A549 (cell line): ENCODE results near the gene LZTFL1. TPM values are rescaled to one million over a fixed set of nuclear protein-coding genes. Genes with fewer than 3 reads are reported as not detected.

Source experiments
- ATAC-seq, 2 experiments: fragments of 200-7000 bp in 1 of 2; fragments of >200 bp in 1 of 2; cut with Nextera tagmentation in 1 of 2; cut with Tn5 transposase in 1 of 2; 3 replicates each; pipeline versions ENCODE4 v1.8.0 to v1.9.1; 2018 to 2020; ENCODE audit warnings: mild to moderate bottlenecking in 1 of 2, moderate library complexity in 1 of 2
- CTCF ChIA-PET: fragments of 300-600 bp; sonication (Branson Sonifier 250); formaldehyde crosslinking; extraction: SDS; loops from one replicate; lab custom pipeline; 2021; ENCODE audit warnings: antibody characterized with exemption, inconsistent platforms; lab: Yijun Ruan, JAX
- POLR2A ChIA-PET: fragments of 350-600 bp; formaldehyde crosslinking; extraction: SDS; loops from one replicate; lab custom pipeline; 2021; ENCODE audit warnings: antibody characterized with exemption, inconsistent platforms; lab: Yijun Ruan, JAX
- DNase-seq, 2 experiments: peaks; one replicate each; pipeline versions ENCODE4 v3.0.0 to v3.0.0-alpha.2; 2011 to 2016; ENCODE audit warnings: low read depth in 1 of 2, low spot score in 1 of 2
- FAIRE-seq: peaks from 2 replicates; lab custom pipeline; 2011; peaks lifted over from hg19 to GRCh38; lab: Jason Lieb, UNC
- H3K27ac ChIP-seq, 2 experiments: fragments of >200 bp; sonication (Bioruptor Twin); formaldehyde crosslinking; 3 replicates each; pipeline ENCODE4 v1.5.1; 2016 to 2017
- H3K4me1 ChIP-seq: fragments of >200 bp; sonication (Bioruptor Twin); formaldehyde crosslinking; 3 replicates; pipeline ENCODE4 v1.6.1; 2016
- H3K4me2 ChIP-seq: fragments of >200 bp; sonication (Bioruptor Twin); formaldehyde crosslinking; 3 replicates; pipeline ENCODE4 v1.6.1; 2016
- H3K4me3 ChIP-seq: fragments of >200 bp; sonication (Bioruptor Twin); formaldehyde crosslinking; 3 replicates; pipeline ENCODE4 v1.5.1; 2016
- H3K9me3 ChIP-seq: fragments of >200 bp; sonication (Bioruptor Twin); formaldehyde crosslinking; 3 replicates; pipeline ENCODE4 v1.6.1; 2016
- CEBPB ChIP-seq, 2 experiments: fragments of >200 bp in 1 of 2; sonication (Bioruptor Twin) in 1 of 2; formaldehyde crosslinking in 1 of 2; IDR thresholded peaks; 2 replicates each; pipeline ENCODE4 v1.6.1; 2012 to 2016
- CHD2 ChIP-seq: fragments of 150-350 bp; IDR thresholded peaks from 2 replicates; pipeline ENCODE4 v1.6.1; 2014; ENCODE audit warnings: low read length; ENCODE audit not compliant: partially characterized antibody
- CHD4 ChIP-seq: fragments of 200-600 bp; sonication (generic); IDR thresholded peaks from 2 replicates; pipeline ENCODE4 v1.6.1; 2016; ENCODE audit warnings: antibody characterized with exemption, mild to moderate bottlenecking, borderline replicate concordance
- EP300 ChIP-seq, 2 experiments: fragments of >200 bp; sonication (Bioruptor Twin); formaldehyde crosslinking; IDR thresholded peaks; 2 replicates in 1 of 2; 3 replicates in 1 of 2; pipeline ENCODE4 v1.6.1; 2016 to 2017
- FOSB ChIP-seq: fragments of 250-450 bp; sonication (Bioruptor Pico); IDR thresholded peaks from 2 replicates; pipeline ENCODE4 v1.5.0; 2020; ENCODE audit warnings: mild to moderate bottlenecking, moderate library complexity
- HEYL ChIP-seq: fragments of 250-450 bp; sonication (Bioruptor Pico); IDR thresholded peaks from 2 replicates; pipeline ENCODE4 v1.8.0; 2021; ENCODE audit warnings: mild to moderate bottlenecking, moderate library complexity
- JUN ChIP-seq, 2 experiments: fragments of >200 bp; sonication (Bioruptor Twin); formaldehyde crosslinking; IDR thresholded peaks; 2 replicates in 1 of 2; 3 replicates in 1 of 2; pipeline ENCODE4 v1.6.1; 2016 to 2017
- JUNB ChIP-seq: fragments of >200 bp; sonication (Bioruptor Twin); formaldehyde crosslinking; IDR thresholded peaks from 2 replicates; pipeline ENCODE4 v1.6.1; 2016
- KDM5A ChIP-seq: fragments of 200-600 bp; sonication (generic); IDR thresholded peaks from 2 replicates; pipeline ENCODE4 v1.6.1; 2016; ENCODE audit warnings: antibody characterized with exemption, mild to moderate bottlenecking
- MAFK ChIP-seq: fragments of 450-650 bp; IDR thresholded peaks from 2 replicates; pipeline ENCODE4 v1.6.1; 2014; ENCODE audit not compliant: partially characterized antibody
- MAZ ChIP-seq: fragments of 150-350 bp; IDR thresholded peaks from 2 replicates; pipeline ENCODE4 v1.6.1; 2014; ENCODE audit warnings: antibody characterized with exemption, low read depth, low read length, borderline replicate concordance
- MYC ChIP-seq: IDR thresholded peaks from 2 replicates; pipeline ENCODE4 v1.6.1; 2012; ENCODE audit warnings: mild to moderate bottlenecking, inconsistent platforms, low read length, improper control_type of control experiment, borderline replicate concordance
- PHF8 ChIP-seq: fragments of 200-600 bp; sonication (generic); IDR thresholded peaks from 2 replicates; pipeline ENCODE4 v1.6.1; 2016; ENCODE audit warnings: low read depth, mild to moderate bottlenecking, antibody characterized with exemption, moderate library complexity, borderline replicate concordance
- POLR2A ChIP-seq: IDR thresholded peaks from 2 replicates; pipeline ENCODE4 v1.6.1; 2012; ENCODE audit warnings: mild to moderate bottlenecking, low read length
- POLR2AphosphoS2 ChIP-seq: conservative IDR thresholded peaks from 2 replicates; pipeline ENCODE4 v1.6.1; 2012; ENCODE audit warnings: low read length, improper control_type of control experiment, inconsistent platforms
- RAD21 ChIP-seq, 2 experiments: fragments of >200 bp in 1 of 2; sonication (Bioruptor Twin) in 1 of 2; formaldehyde crosslinking in 1 of 2; IDR thresholded peaks in 1 of 2; conservative IDR thresholded peaks in 1 of 2; 2 replicates in 1 of 2; 3 replicates in 1 of 2; pipeline ENCODE4 v1.6.1; 2012 to 2018; ENCODE audit warnings: inconsistent platforms in 1 of 2
- RCOR1 ChIP-seq: fragments of 150-350 bp; IDR thresholded peaks from 2 replicates; pipeline ENCODE4 v1.6.1; 2014; ENCODE audit warnings: antibody characterized with exemption, low read length, low read depth
- RFX5 ChIP-seq: fragments of 450-650 bp; IDR thresholded peaks from 2 replicates; pipeline ENCODE4 v1.7.1; 2014; ENCODE audit warnings: antibody characterized with exemption, mild to moderate bottlenecking, moderate library complexity
- RNF2 ChIP-seq: fragments of 200-600 bp; sonication (generic); IDR thresholded peaks from 2 replicates; pipeline ENCODE4 v1.6.1; 2016; ENCODE audit warnings: low read depth, mild to moderate bottlenecking, antibody characterized with exemption, moderate library complexity, borderline replicate concordance
- SMC3 ChIP-seq: fragments of >200 bp; sonication (Bioruptor Twin); formaldehyde crosslinking; IDR thresholded peaks from 3 replicates; pipeline ENCODE4 v1.6.1; 2018; ENCODE audit warnings: inconsistent platforms
- TFCP2L1 ChIP-seq: fragments of 250-450 bp; sonication (Bioruptor Pico); IDR thresholded peaks from 2 replicates; pipeline ENCODE4 v1.5.0; 2021; ENCODE audit warnings: mild to moderate bottlenecking
- ZC3H11A ChIP-seq: fragments of 450-650 bp; IDR thresholded peaks from 2 replicates; pipeline ENCODE4 v1.6.1; 2014; ENCODE audit warnings: antibody characterized with exemption, mild to moderate bottlenecking
- ZFP36 ChIP-seq: fragments of 450-650 bp; IDR thresholded peaks from 2 replicates; pipeline ENCODE4 v1.6.1; 2014; ENCODE audit warnings: borderline replicate concordance; ENCODE audit not compliant: partially characterized antibody
- WGBS: methylation state at CpG from one replicate; pipeline ENCODE4 v1.1.6; 2017; ENCODE audit errors: missing lambda C conversion rate; 5-methylcytosine and 5-hydroxymethylcytosine counted together
- polyA plus RNA-seq, 4 experiments: library from polyadenylated mRNA; depleted of rRNA in 3 of 4; stranded (reverse); fragments of >200 nt; fragmentation: RNase III in 1 of 4; extraction: RNeasy Plus Mini Kit Qiagen cat#74134 plus additional on column Dnase treatment in 1 of 4; gene quantifications; 2 replicates in 3 of 4; 3 replicates in 1 of 4; pipeline ENCODE4 v1.2.3, GENCODE V29; 2011 to 2017
- TF ChIP-seq, protein P1 (sequence below): IDR thresholded peaks from 2 replicates; pipeline ENCODE4 v1.6.1; 2012
- TF ChIP-seq, protein P2 (sequence below): fragments of >200 bp; sonication (Bioruptor Twin); formaldehyde crosslinking; IDR thresholded peaks from 3 replicates; pipeline ENCODE4 v1.5.1; 2016
- TF ChIP-seq, protein P3 (sequence below): IDR thresholded peaks from 2 replicates; pipeline ENCODE4 v1.6.1; 2012; ENCODE audit warnings: low read depth, borderline replicate concordance
- TF ChIP-seq, protein P4 (sequence below): fragments of 250-450 bp; sonication (Bioruptor Pico); IDR thresholded peaks from 2 replicates; pipeline ENCODE4 v1.5.0; 2021; ENCODE audit warnings: mild to moderate bottlenecking, moderate library complexity, borderline replicate concordance
- TF ChIP-seq, protein P5 (sequence below): fragments of 150-350 bp; IDR thresholded peaks from 2 replicates; pipeline ENCODE4 v1.6.1; 2014; ENCODE audit warnings: low read depth, mild to moderate bottlenecking, low read length
- TF ChIP-seq, protein P6 (sequence below): fragments of >200 bp; sonication (Bioruptor Twin); formaldehyde crosslinking; IDR thresholded peaks from 2 replicates; pipeline ENCODE4 v1.6.1; 2016

LZTFL1 gene
- polyA plus RNA-seq, 2 of the 4 experiments (the other 2 are of a cell fraction): 10.8 to 25.0 TPM

DNA sequence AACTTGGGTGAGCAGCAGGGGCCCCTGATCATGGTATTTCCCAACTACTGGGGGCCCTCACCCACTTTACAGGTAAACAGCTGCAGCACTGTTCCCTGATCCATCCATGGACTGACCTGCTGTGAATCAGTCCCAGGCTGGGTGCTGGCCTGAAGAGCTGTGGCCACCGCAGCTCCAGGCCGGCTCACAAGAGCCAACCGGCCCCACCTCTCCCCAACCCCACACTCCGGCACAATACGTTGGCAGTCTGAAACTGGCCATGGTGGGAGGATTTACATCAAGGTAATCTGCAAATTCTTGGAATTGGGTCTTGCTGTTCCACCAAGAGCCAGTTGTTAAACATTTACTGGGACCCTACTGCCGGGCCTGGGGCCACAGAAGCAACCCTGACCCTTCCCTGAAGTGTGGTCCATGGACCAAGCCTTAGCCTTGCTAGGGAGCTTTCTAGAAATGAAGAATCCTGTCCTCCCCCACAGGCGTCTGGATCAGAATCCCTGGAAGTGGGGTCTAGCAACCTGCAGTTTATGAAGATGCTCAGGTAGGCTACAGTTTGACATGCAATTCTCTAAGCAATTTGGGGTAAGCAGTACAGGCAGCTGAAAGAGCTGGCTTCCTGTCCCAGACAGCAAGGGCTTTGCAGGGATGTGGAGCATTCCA lies 49.3 kb downstream of the LZTFL1 start:
- Histone ChIP-seq H3K27ac (no peak overlapping the region), H3K4me1 (peaks cover 9% of the 10 kb centered on the region; the same call in 2 of the 3 replicates), H3K9me3 (0 out of 3 replicates have a peak, but pooled peaks cover 2% of the 10 kb centered on the region), H3K4me3 (no peak overlapping the region), H3K4me2 (no peak overlapping the region)
- FAIRE-seq (no peak), DNase-seq (no peak), ATAC-seq (no peak)
- POLR2A ChIA-PET: no interaction called here
- 48% methylated on average over 6 of the region's 7 CpGs for WGBS
- no peak for TF ChIP-seq CHD2
- TF ChIP-seq HEYL: no peak
- no peak for TF ChIP-seq MAFK
- no peak for TF ChIP-seq KDM5A
- no peak for TF ChIP-seq TFCP2L1
- TF ChIP-seq, protein P1, sequence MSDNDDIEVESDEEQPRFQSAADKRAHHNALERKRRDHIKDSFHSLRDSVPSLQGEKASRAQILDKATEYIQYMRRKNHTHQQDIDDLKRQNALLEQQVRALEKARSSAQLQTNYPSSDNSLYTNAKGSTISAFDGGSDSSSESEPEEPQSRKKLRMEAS: no peak
- no peak for TF ChIP-seq RNF2
- no peak for TF ChIP-seq POLR2AphosphoS2
- TF ChIP-seq JUN (IDR thresholded peaks at IDR 0.05): no peak
- TF ChIP-seq PHF8: no peak
- TF ChIP-seq JUNB: no peak
- no peak for TF ChIP-seq CEBPB (IDR thresholded peaks at IDR 0.05)
- no peak for TF ChIP-seq CHD4
- TF ChIP-seq POLR2A: no peak
- no peak for TF ChIP-seq ZFP36
- TF ChIP-seq, protein P2, sequence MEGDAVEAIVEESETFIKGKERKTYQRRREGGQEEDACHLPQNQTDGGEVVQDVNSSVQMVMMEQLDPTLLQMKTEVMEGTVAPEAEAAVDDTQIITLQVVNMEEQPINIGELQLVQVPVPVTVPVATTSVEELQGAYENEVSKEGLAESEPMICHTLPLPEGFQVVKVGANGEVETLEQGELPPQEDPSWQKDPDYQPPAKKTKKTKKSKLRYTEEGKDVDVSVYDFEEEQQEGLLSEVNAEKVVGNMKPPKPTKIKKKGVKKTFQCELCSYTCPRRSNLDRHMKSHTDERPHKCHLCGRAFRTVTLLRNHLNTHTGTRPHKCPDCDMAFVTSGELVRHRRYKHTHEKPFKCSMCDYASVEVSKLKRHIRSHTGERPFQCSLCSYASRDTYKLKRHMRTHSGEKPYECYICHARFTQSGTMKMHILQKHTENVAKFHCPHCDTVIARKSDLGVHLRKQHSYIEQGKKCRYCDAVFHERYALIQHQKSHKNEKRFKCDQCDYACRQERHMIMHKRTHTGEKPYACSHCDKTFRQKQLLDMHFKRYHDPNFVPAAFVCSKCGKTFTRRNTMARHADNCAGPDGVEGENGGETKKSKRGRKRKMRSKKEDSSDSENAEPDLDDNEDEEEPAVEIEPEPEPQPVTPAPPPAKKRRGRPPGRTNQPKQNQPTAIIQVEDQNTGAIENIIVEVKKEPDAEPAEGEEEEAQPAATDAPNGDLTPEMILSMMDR: no peak
- no peak for TF ChIP-seq RCOR1
- TF ChIP-seq EP300 (IDR thresholded peaks at IDR 0.05): no peak
- TF ChIP-seq, all 56 proteins: peak for 0
- CTCF ChIA-PET: interaction anchor here (0.6 to 1.5 kb wide), 3 partner anchors 32 to 282 kb away, joined by 3 to 4 read pairs (median 3); no protein-coding TSS in a partner anchor

DNA sequence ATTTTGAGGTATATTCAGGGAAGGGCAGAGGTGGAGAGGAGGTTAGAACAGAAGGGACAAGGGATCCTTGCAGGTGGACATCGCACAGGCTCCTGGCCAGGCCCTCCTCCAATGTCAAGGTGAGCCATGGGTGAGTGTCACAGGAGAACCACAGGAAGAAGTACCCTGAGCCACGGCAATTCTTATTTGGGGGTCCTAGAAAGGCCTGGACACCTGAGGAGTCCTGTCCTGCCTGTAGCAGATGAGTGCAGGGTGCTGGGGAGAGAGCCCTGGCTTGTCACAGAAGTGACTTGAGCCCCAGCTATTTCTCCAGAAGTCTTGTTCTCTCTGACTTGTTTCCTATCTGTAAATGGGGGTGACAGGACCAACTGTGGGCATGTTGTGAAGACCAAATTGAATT lies 49.9 kb downstream of the LZTFL1 start:
- FAIRE-seq (no peak), ATAC-seq (no peak), DNase-seq (no peak)

More for the DNA sequence above, 49.9 kb downstream of the LZTFL1 start:
- ChIA-PET CTCF (interaction anchor here (0.8 kb wide), 1 partner anchor 280 kb away, joined by 3 read pairs; no protein-coding TSS in a partner anchor), POLR2A (no interaction called here)
- Histone ChIP-seq H3K4me1 (peaks cover 9% of the 10 kb centered on the region; the same call in 2 of the 3 replicates), H3K27ac (no peak overlapping the region), H3K4me2 (no peak overlapping the region), H3K4me3 (no peak overlapping the region), H3K9me3 (0 out of 3 replicates have a peak, but pooled peaks cover 2% of the 10 kb centered on the region)
- TF ChIP-seq POLR2AphosphoS2 (no peak), EP300 (IDR thresholded peaks at IDR 0.05) (no peak), RAD21 (conservative IDR thresholded peaks at IDR 0.05 in 1 of 2, IDR thresholded peaks at IDR 0.05 in 1 of 2) (no peak), MAZ (no peak), MYC (no peak), TFCP2L1 (no peak), RCOR1 (no peak), RFX5 (no peak), JUNB (no peak), MAFK (no peak), ZC3H11A (no peak), CHD2 (no peak), FOSB (CRISPR knock-in tag) (no peak), SMC3 (no peak), KDM5A (no peak)
- TF ChIP-seq, protein P3, sequence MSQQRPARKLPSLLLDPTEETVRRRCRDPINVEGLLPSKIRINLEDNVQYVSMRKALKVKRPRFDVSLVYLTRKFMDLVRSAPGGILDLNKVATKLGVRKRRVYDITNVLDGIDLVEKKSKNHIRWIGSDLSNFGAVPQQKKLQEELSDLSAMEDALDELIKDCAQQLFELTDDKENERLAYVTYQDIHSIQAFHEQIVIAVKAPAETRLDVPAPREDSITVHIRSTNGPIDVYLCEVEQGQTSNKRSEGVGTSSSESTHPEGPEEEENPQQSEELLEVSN: no peak
- TF ChIP-seq, protein P4, sequence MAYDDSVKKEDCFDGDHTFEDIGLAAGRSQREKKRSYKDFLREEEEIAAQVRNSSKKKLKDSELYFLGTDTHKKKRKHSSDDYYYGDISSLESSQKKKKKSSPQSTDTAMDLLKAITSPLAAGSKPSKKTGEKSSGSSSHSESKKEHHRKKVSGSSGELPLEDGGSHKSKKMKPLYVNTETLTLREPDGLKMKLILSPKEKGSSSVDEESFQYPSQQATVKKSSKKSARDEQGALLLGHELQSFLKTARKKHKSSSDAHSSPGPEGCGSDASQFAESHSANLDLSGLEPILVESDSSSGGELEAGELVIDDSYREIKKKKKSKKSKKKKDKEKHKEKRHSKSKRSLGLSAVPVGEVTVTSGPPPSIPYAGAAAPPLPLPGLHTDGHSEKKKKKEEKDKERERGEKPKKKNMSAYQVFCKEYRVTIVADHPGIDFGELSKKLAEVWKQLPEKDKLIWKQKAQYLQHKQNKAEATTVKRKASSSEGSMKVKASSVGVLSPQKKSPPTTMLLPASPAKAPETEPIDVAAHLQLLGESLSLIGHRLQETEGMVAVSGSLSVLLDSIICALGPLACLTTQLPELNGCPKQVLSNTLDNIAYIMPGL (CRISPR knock-in tag): no peak
- TF ChIP-seq, protein P5, sequence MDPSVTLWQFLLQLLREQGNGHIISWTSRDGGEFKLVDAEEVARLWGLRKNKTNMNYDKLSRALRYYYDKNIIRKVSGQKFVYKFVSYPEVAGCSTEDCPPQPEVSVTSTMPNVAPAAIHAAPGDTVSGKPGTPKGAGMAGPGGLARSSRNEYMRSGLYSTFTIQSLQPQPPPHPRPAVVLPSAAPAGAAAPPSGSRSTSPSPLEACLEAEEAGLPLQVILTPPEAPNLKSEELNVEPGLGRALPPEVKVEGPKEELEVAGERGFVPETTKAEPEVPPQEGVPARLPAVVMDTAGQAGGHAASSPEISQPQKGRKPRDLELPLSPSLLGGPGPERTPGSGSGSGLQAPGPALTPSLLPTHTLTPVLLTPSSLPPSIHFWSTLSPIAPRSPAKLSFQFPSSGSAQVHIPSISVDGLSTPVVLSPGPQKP: no peak
- TF ChIP-seq, protein P6, sequence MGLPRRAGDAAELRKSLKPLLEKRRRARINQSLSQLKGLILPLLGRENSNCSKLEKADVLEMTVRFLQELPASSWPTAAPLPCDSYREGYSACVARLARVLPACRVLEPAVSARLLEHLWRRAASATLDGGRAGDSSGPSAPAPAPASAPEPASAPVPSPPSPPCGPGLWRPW: no peak
- WGBS: 22% methylated on average over 1 of the region's 2 CpGs
